GM18505 (cell line): ENCODE results near the gene MFNG.

Source experiments
- ATAC-seq: cut with Tn5 transposase; IDR thresholded peaks from one replicate; pipeline ENCODE4 v1.9.1; 2021; ENCODE audit not compliant: unreplicated experiment
- POLR2A ChIP-seq: IDR thresholded peaks from 4 replicates; pipeline ENCODE4 v1.6.1; 2011; ENCODE audit warnings: borderline replicate concordance; ENCODE audit not compliant: insufficient read depth, insufficient read length; ENCODE audit errors: extremely low read depth

Gene MFNG

GRCh38 chr22:37498289-37498909 is 12.2 kb upstream of the MFNG start:
- no peak for ATAC-seq
- no peak for TF ChIP-seq POLR2A

- no peak for TF ChIP-seq POLR2A
- no peak for ATAC-seq
Observed at GRCh38 chr22:37497062-37497599, 10.9 kb upstream of the MFNG start.

DNA sequence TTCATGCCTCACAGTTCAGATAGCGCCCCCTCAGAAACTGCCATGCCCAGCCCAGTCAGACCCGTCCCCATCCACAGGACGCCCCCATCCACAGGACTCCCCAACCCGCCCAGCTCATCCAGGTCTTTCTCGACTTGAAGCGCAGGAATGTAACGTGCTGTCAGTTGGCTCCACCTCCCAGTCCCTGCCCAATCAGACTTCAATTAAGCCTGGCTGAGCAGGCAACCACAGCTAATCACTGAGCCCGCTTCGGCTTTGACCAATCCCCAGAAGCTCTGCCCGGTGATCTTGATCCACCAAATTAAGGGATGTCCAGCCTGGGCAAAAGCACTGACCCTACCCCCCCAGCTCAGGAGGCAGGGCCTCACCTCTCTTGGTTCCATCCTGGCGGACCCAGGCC is 10.5 kb upstream of the MFNG start:
- no peak for ATAC-seq
- no peak for TF ChIP-seq POLR2A

GRCh38 chr22:37493979-37494378 is 7.8 kb upstream of the MFNG start:
- TF ChIP-seq POLR2A: no peak
- ATAC-seq: no peak

GRCh38 chr22:37492428-37493344 is 6.5 kb upstream of the MFNG start:
- ATAC-seq: no peak
- TF ChIP-seq POLR2A: no peak

DNA sequence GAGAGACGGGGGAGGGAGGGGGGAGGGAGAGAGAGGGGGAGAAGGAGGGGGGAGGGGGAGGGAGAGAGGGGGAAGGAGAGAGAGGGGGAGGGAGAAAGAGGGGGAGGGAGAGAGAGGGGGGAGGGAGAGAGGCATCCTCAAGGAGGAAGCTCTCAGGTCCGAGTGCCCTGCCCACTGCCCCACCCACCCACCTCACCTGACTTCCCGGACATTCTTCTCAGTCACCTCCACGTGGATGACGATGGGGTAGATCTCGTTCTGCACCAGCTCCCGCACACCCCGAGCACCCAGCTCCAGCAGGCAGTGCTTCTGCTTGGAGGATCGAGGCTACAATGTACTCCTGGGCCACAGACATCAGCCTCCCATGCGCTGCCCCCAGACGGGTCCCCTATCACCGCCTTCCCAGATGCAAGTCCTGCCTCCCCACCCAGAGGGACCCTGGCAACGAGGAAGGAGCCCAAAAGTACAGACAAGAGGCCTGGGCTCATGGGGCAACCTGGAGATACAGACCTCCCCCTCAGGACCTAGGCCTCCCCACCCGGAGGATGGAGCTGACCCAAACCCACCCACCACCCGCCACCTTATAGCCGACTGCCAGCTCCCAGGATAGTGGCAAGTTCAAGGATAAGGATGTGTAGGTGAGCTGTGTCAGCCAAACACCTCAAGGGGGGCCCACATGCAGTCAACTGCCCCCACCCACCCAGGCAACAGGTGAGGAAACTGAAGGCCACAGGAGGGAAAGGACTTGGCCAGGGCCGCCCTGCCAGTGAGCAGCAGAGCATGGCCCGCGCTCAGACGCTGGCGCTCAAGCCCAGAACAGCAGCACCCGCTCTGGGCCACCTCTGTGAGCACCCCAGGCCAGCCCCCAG is 5.6 kb upstream of the MFNG start:
- no peak for TF ChIP-seq POLR2A
- no peak for ATAC-seq

DNA sequence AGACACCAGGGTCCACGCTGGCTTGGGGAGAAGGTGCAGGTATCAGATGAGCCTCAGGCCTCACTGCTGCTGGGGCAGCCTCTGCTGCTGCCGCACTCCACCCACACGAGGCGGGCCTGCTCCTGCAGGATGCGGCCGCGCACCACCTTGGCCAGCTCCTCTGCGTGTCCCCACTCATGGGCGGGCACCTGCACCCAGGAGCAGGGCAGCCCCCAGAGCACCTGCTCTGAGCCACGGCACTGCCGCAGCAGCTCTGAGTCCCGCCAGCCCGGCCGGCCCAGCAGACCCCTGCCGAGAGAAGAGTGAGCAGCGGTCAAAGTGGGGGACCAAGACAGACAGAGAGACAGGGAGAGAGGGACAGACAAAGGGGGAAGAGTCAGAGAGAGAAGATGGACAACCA is 4.9 kb upstream of the MFNG start:
- ATAC-seq: no peak
- no peak for TF ChIP-seq POLR2A

DNA sequence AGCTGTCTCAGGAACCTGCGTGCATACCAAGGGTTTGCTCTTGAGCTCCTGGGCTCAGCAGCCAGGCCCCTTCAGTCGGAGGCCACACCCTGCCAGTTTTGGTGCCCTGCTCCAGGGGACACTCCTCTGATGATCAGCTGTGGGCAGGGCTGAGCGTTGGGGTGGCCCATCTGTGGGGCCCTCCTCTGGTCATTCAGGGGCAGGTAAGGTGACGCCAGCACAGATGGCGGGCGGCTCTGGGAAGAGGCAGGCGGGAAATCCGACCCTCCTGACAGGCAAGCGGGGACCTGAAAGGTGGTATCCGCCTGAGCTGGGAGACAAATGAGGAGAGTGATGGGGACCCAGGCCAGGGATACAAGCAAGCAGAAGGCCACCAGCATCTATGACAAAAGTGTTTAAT is 3.8 kb upstream of the MFNG start:
- TF ChIP-seq POLR2A: no peak
- no peak for ATAC-seq

GRCh38 chr22:37488337-37489135 is 2.4 kb upstream of the MFNG start:
- no peak for TF ChIP-seq POLR2A
- ATAC-seq: no peak

GRCh38 chr22:37487571-37487970 is 1.4 kb upstream of the MFNG start:
- ATAC-seq: no peak
- TF ChIP-seq POLR2A: no peak

DNA sequence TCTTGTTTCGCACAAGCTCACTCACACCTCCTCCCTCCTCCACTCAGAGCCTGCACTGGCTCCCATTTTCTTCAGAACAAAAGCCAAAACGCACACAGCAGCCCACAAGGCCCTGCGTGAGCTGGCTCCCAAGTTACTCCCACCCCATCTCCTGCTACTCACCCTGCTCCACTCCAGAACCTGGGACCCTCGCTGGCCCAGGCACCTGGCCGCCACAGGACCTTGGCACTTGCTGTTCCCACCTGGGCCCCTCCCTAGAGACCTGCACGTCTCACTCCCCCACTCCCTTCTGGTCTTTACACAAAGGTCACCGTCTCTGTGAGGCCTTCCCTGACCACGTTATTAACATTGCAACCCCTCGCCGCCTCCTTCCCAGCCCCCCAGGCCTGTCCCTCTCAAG is 945 bp upstream of the MFNG start:
- no peak for TF ChIP-seq POLR2A
- no peak for ATAC-seq
